ENCODE measurements around the gene ZNF716.

The ZNF716 gene

DNA sequence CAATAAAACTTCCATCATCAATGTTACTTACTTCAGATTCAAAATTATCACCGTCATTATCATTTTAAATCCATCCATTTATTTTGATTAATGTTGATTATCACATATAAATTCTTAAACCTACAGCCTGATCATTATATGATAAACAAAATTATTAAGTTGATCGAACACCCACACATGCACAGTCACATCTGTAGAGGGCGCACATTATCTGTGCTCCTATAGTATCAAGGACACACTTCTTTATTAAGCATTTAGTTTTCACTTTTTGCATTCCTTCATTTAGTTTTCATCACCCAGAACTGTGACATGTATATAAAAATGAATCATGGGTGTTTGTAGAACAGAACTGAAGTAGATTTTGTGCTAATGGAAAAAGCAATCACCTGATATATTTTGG, 26.2 kb upstream of the ZNF716 start:
- peaks cover 2% of the 10 kb centered on the region for H3K79me1 ChIP-seq (ENCODE audit: low read depth, low read length)
- no peak overlapping the region for H3K14ac ChIP-seq (ENCODE audit: low read length)
- H4K91ac ChIP-seq (ENCODE audit: low read depth, low read length, poor library complexity): no peak overlapping the region
- H3K4ac ChIP-seq (ENCODE audit: low read length): no peak overlapping the region
- H2BK5ac ChIP-seq (ENCODE audit: low read length): no peak overlapping the region
- H2AFZ ChIP-seq (ENCODE audit: low read length): no peak overlapping the region
- 100% methylated on average over 1 of the region's 3 CpGs; no CpG with 5 or more reads in 1 of the 2 donors for WGBS, 2 donors (ENCODE audit: extremely low coverage in 2 of 2, insufficient read length in 2 of 2, insufficient replicate concordance in 1 of 2)
- H3K36me3 ChIP-seq (replicated peaks in 1 of 2; ENCODE audit: control insufficient read depth in 2 of 2, insufficient read depth in 2 of 2, low read length in 2 of 2): no peaks in the 10 kb centered on the region
- no peak overlapping the region for H2BK120ac ChIP-seq (ENCODE audit: low read depth, low read length)
- H3K9me3 ChIP-seq (replicated peaks in 1 of 2; ENCODE audit: control insufficient read depth in 2 of 2, insufficient read depth in 1 of 2, low read depth in 1 of 2, low read length in 2 of 2): peaks cover 0 to 26% of the 10 kb centered on the region in 2 donors
- no peak overlapping the region for H3K23ac ChIP-seq (ENCODE audit: low read depth, low read length, poor library complexity)
- H4K8ac ChIP-seq (ENCODE audit: low read depth, low read length): no peak overlapping the region
- no peak for DNase-seq (ENCODE audit: low spot score)
- H3K4me1 ChIP-seq (ENCODE audit: control insufficient read depth in 2 of 2, insufficient read depth in 1 of 2, low read depth in 1 of 2, low read length in 2 of 2): no peaks in the 10 kb centered on the region
- H2BK15ac ChIP-seq (ENCODE audit: low read length): no peak overlapping the region
- H3K4me3 ChIP-seq (ENCODE audit: low read length in 2 of 2): no peak overlapping the region
- no peak overlapping the region for H2AK5ac ChIP-seq (ENCODE audit: low read depth, low read length)
- H3K4me2 ChIP-seq (ENCODE audit: insufficient read depth, low read length, poor library complexity, severe bottlenecking): no peak overlapping the region
- H3K27ac ChIP-seq (replicated peaks; ENCODE audit: low read length): no peak overlapping the region
- no peak overlapping the region for H3K18ac ChIP-seq (ENCODE audit: low read length)
- no peak overlapping the region for H2BK12ac ChIP-seq (ENCODE audit: low read length)
- no peak overlapping the region for H3K9ac ChIP-seq (ENCODE audit: low read depth, low read length, poor library complexity)
- H3K27me3 ChIP-seq (ENCODE audit: control insufficient read depth in 3 of 3, insufficient read depth in 3 of 3, low read depth in 1 of 3, low read length in 3 of 3): no peaks in the 10 kb centered on the region

DNA sequence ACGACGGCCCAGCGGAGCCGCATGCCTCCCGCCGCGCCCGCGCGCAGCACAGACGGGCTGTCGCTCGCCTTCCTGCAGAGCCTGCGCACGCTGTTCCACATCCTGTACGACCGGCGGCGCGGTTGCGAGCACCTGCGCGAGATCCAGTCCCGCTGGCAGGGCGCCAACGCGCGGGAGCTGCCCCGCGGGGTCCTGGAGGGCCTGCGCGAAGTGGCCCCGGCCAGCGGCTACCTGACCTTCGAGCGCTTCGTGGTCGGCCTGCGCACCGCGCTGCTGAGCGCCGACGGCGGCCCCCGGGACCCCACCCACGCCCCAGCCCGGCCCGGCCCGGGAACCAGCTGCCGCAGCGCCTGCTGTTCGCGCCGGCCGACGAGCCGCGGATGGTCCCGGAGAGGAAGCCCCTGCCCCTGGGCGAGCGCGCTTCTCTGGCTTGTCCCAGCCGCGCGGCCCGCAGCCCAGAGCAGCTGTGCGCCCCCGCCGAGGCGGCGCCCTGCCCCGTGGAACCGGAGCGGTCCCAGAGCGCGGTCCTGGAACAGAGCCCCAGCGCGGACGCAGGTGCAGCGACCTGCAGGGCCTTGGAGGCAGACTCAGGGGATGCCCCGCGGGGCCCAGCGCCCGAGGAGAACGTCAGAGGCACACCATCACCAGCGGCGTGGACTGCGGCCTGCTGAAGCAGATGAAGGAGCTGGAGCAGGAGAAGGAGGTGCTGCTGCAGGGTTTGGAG, 25.3 kb upstream of the ZNF716 start:
- no peak overlapping the region for H2BK120ac ChIP-seq (ENCODE audit: low read depth, low read length)
- WGBS, 2 donors (ENCODE audit: extremely low coverage in 2 of 2, insufficient read length in 2 of 2, insufficient replicate concordance in 1 of 2): no CpG with 5 or more reads among the region's 89 CpGs
- no peaks in the 10 kb centered on the region for H3K36me3 ChIP-seq (replicated peaks in 1 of 2; ENCODE audit: control insufficient read depth in 2 of 2, insufficient read depth in 2 of 2, low read length in 2 of 2)
- no peak overlapping the region for H2AFZ ChIP-seq (ENCODE audit: low read length)
- H3K4ac ChIP-seq (ENCODE audit: low read length): no peak overlapping the region
- H4K91ac ChIP-seq (ENCODE audit: low read depth, low read length, poor library complexity): no peak overlapping the region
- H4K8ac ChIP-seq (ENCODE audit: low read depth, low read length): no peak overlapping the region
- no peak for DNase-seq (ENCODE audit: low spot score)
- H3K9ac ChIP-seq (ENCODE audit: low read depth, low read length, poor library complexity): no peak overlapping the region
- H3K9me3 ChIP-seq (replicated peaks in 1 of 2; ENCODE audit: control insufficient read depth in 2 of 2, insufficient read depth in 1 of 2, low read depth in 1 of 2, low read length in 2 of 2): peaks cover 0 to 27% of the 10 kb centered on the region in 2 donors
- peaks cover 2% of the 10 kb centered on the region for H3K79me1 ChIP-seq (ENCODE audit: low read depth, low read length)
- H3K23ac ChIP-seq (ENCODE audit: low read depth, low read length, poor library complexity): no peak overlapping the region
- no peak overlapping the region for H3K18ac ChIP-seq (ENCODE audit: low read length)
- H2BK5ac ChIP-seq (ENCODE audit: low read length): no peak overlapping the region
- no peak overlapping the region for H2BK12ac ChIP-seq (ENCODE audit: low read length)
- no peak overlapping the region for H3K4me2 ChIP-seq (ENCODE audit: insufficient read depth, low read length, poor library complexity, severe bottlenecking)
- H3K14ac ChIP-seq (ENCODE audit: low read length): no peak overlapping the region
- H2AK5ac ChIP-seq (ENCODE audit: low read depth, low read length): no peak overlapping the region
- no peaks in the 10 kb centered on the region for H3K27me3 ChIP-seq (ENCODE audit: control insufficient read depth in 3 of 3, insufficient read depth in 3 of 3, low read depth in 1 of 3, low read length in 3 of 3)
- H3K4me3 ChIP-seq (ENCODE audit: low read length in 2 of 2): no peak overlapping the region
- H2BK15ac ChIP-seq (ENCODE audit: low read length): no peak overlapping the region
- H3K4me1 ChIP-seq (ENCODE audit: control insufficient read depth in 2 of 2, insufficient read depth in 1 of 2, low read depth in 1 of 2, low read length in 2 of 2): no peaks in the 10 kb centered on the region
- no peak overlapping the region for H3K27ac ChIP-seq (replicated peaks; ENCODE audit: low read length)

DNA sequence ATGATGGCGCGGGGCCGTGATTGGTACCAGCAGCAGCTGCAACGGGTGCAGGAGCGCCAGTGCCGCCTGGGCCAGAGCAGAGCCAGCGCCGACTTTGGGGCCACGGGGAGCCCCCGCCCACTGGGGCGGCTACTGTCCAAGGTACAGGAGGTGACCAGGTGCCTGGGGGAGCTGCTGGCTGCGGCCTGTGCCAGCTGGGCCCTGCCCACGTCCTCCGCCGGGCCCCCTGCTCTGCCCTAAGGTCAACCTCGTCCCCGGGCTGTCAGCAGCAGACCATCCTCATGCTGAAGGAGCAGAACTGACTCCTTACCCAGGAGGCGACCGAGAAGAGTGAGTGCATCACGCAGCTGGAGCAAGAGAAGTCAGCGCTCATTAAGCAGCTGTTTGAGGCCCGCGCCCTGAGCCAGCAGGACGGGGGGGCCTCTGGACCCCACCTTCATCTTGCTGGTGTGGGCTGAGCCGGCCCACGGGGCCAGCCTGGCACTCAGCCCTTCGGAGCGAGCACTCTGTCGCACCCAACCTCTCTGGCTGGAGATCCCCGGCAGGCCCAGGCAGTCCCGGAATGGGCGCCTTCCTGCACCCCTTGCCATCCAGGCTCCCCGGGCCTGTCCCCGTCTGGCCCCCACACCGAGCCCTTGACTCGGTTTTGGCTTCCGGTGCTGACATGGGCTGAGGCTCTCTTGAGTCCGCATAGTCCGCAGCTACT, 24.6 kb upstream of the ZNF716 start:
- Histone ChIP-seq H2BK12ac (ENCODE audit: low read length) (no peak overlapping the region), H3K36me3 (replicated peaks in 1 of 2; ENCODE audit: control insufficient read depth in 2 of 2, insufficient read depth in 2 of 2, low read length in 2 of 2) (no peaks in the 10 kb centered on the region), H3K27ac (replicated peaks; ENCODE audit: low read length) (no peak overlapping the region), H3K4ac (ENCODE audit: low read length) (no peak overlapping the region), H2BK120ac (ENCODE audit: low read depth, low read length) (no peak overlapping the region), H3K9ac (ENCODE audit: low read depth, low read length, poor library complexity) (no peak overlapping the region), H4K91ac (ENCODE audit: low read depth, low read length, poor library complexity) (no peak overlapping the region), H3K23ac (ENCODE audit: low read depth, low read length, poor library complexity) (no peak overlapping the region), H3K4me2 (ENCODE audit: insufficient read depth, low read length, poor library complexity, severe bottlenecking) (no peak overlapping the region), H3K9me3 (replicated peaks in 1 of 2; ENCODE audit: control insufficient read depth in 2 of 2, insufficient read depth in 1 of 2, low read depth in 1 of 2, low read length in 2 of 2) (peaks cover 0 to 31% of the 10 kb centered on the region in 2 donors), H2BK15ac (ENCODE audit: low read length) (no peak overlapping the region), H2AFZ (ENCODE audit: low read length) (no peak overlapping the region), H3K4me1 (ENCODE audit: control insufficient read depth in 2 of 2, insufficient read depth in 1 of 2, low read depth in 1 of 2, low read length in 2 of 2) (no peaks in the 10 kb centered on the region), H3K14ac (ENCODE audit: low read length) (no peak overlapping the region), H2AK5ac (ENCODE audit: low read depth, low read length) (no peak overlapping the region), H3K79me1 (ENCODE audit: low read depth, low read length) (peaks cover 2% of the 10 kb centered on the region), H3K27me3 (ENCODE audit: control insufficient read depth in 3 of 3, insufficient read depth in 3 of 3, low read depth in 1 of 3, low read length in 3 of 3) (no peaks in the 10 kb centered on the region), H3K4me3 (ENCODE audit: low read length in 2 of 2) (no peak overlapping the region), H3K18ac (ENCODE audit: low read length) (no peak overlapping the region), H2BK5ac (ENCODE audit: low read length) (no peak overlapping the region), H4K8ac (ENCODE audit: low read depth, low read length) (no peak overlapping the region)
- no peak for DNase-seq (ENCODE audit: low spot score)
- no CpG with 5 or more reads among the region's 39 CpGs for WGBS, 2 donors (ENCODE audit: extremely low coverage in 2 of 2, insufficient read length in 2 of 2, insufficient replicate concordance in 1 of 2)

DNA sequence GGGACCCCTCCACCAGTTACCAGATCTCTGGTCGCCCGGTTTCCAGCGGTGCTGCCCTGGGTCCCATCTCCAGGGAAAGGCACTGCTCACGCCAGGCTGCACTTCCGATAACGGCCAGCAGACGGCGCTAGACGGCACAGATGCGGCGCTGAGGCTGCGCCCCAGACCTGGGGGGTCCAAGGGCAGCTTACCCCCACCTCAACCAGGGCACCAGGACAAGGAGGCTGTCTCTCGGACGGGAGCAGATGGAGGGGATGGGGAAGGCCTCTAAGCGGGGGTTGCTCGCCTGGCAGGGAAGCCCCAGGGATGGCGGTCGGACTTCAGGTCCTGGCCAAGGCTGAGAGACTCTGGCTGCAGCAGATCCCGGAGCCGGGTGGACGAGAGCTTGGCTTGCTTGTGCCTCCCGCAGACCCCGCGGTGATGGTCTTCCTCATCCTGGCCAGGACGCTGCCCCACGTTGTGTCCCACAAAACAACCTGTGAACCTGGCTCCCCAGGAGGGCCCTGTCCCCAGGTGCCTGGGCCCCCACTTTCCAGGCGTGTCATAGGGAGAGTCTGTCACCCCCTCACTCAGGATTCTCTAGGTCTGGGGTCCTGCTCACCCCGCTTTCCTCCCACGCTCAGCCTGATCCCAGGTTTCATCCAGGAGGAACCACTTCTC, 23.9 kb upstream of the ZNF716 start:
- no peak overlapping the region for H3K4me2 ChIP-seq (ENCODE audit: insufficient read depth, low read length, poor library complexity, severe bottlenecking)
- no peak overlapping the region for H3K9ac ChIP-seq (ENCODE audit: low read depth, low read length, poor library complexity)
- no peak overlapping the region for H2AK5ac ChIP-seq (ENCODE audit: low read depth, low read length)
- no peak overlapping the region for H3K27ac ChIP-seq (replicated peaks; ENCODE audit: low read length)
- no peak overlapping the region for H3K18ac ChIP-seq (ENCODE audit: low read length)
- no peak overlapping the region for H2BK5ac ChIP-seq (ENCODE audit: low read length)
- H4K8ac ChIP-seq (ENCODE audit: low read depth, low read length): no peak overlapping the region
- peaks cover 2% of the 10 kb centered on the region for H3K79me1 ChIP-seq (ENCODE audit: low read depth, low read length)
- H4K91ac ChIP-seq (ENCODE audit: low read depth, low read length, poor library complexity): no peak overlapping the region
- H2BK15ac ChIP-seq (ENCODE audit: low read length): no peak overlapping the region
- DNase-seq (ENCODE audit: low spot score): no peak
- no peak overlapping the region for H2BK120ac ChIP-seq (ENCODE audit: low read depth, low read length)
- H3K4me3 ChIP-seq (ENCODE audit: low read length in 2 of 2): no peak overlapping the region
- no peaks in the 10 kb centered on the region for H3K27me3 ChIP-seq (ENCODE audit: control insufficient read depth in 3 of 3, insufficient read depth in 3 of 3, low read depth in 1 of 3, low read length in 3 of 3)
- no peaks in the 10 kb centered on the region for H3K4me1 ChIP-seq (ENCODE audit: control insufficient read depth in 2 of 2, insufficient read depth in 1 of 2, low read depth in 1 of 2, low read length in 2 of 2)
- H3K9me3 ChIP-seq (replicated peaks in 1 of 2; ENCODE audit: control insufficient read depth in 2 of 2, insufficient read depth in 1 of 2, low read depth in 1 of 2, low read length in 2 of 2): peaks cover 0 to 36% of the 10 kb centered on the region in 2 donors
- no peak overlapping the region for H3K14ac ChIP-seq (ENCODE audit: low read length)
- H3K23ac ChIP-seq (ENCODE audit: low read depth, low read length, poor library complexity): no peak overlapping the region
- no CpG with 5 or more reads among the region's 29 CpGs for WGBS, 2 donors (ENCODE audit: extremely low coverage in 2 of 2, insufficient read length in 2 of 2, insufficient replicate concordance in 1 of 2)
- H3K4ac ChIP-seq (ENCODE audit: low read length): no peak overlapping the region
- no peak overlapping the region for H2AFZ ChIP-seq (ENCODE audit: low read length)
- no peaks in the 10 kb centered on the region for H3K36me3 ChIP-seq (replicated peaks in 1 of 2; ENCODE audit: control insufficient read depth in 2 of 2, insufficient read depth in 2 of 2, low read length in 2 of 2)
- H2BK12ac ChIP-seq (ENCODE audit: low read length): no peak overlapping the region
